Activated CD4-positive, alpha-beta T cell treated with anti-CD3 and anti-CD28 coated beads, Interleukin-2, amount 50 U/mL, for 4 hours (primary cell): ENCODE measurements around the gene SNTB2.

ENCODE experiments used
- DNase-seq, 2 experiments: peaks; one replicate each; pipeline ENCODE4 v3.0.0-alpha.2; 2020

SNTB2 gene

DNA sequence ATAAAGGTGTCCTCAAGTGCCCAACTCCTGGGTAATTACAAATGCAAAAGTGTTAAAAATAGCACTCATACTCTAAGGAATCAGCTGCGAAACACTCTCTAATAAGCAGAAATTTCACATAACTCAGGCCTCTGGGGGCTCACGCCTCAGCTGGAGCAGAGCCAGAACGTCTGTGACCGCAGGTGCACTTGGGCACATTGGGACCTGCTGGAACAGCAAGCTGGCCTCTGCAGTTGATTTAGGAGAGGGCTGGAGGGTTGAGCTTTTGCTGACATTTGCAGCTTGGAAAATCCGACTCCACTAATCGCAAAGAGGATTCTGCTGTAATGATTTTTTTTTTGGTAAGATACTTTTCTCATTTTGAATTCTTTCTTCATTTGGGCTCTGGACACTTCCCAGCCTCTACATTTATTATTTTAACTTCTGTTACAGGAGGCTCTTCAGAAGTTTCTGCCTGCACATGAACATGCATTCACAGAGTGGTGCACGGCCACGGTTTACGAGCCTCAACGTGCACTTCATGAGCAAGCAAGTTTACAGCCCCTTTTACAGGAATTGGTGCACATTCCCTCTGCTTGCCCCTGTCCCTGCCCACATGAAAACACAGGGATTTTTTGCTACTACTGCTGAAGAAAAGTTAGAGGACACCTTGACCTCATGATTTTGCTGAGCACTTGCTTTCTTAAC, 4.1 kb upstream of the SNTB2 start:
- DNase-seq: no peak

DNA sequence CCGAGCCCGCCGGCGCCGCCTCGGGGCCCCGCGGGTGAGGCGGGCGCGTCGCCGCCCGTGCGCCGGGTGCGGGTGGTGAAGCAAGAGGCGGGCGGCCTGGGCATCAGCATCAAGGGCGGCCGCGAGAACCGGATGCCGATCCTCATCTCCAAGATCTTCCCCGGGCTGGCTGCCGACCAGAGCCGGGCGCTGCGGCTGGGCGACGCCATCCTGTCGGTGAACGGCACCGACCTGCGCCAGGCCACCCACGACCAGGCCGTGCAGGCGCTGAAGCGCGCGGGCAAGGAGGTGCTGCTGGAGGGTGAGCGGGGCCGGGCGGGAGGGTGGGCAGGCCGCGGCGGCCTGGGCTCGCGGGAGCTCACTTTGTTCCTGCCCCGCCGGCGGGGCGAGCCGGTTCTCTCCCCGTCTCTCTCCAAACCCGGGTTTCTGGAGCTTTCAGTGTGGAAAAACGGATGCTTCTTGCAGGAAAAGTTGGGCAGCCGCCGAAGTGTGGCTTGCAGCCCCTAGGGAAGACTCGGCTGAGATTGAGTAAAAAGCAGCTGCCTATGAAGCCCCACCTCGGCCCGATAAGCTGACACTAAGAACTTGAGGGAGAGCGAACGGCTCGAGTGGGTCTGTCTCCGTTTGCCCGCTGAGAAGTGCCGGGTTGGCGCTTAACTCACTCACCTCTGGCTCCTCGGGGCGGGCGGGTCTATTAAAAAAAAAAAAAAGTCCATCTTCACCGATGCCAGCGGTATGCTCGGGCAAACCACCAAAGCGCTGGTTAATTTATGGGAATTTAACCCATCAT, 677 bp downstream of the SNTB2 start:
- peak; percentile 20 to 29 for DNase-seq

DNA sequence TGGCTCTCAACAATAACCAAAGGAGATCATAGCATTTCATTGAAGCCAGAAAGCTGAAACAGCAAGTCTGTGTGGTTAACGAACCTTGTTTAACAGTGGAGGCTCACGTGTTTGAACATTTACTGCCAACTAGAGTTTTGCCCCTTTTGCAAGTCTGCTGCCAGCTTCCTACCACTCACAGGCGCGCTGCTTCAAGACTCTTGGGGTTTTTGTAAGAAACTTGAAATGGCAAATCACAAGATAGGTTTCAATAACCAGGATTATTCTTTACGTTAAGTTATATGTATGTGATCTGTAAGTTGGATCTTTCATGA, 1.2 kb downstream of the SNTB2 start:
- peak; percentile 9 to 10 for DNase-seq

DNA sequence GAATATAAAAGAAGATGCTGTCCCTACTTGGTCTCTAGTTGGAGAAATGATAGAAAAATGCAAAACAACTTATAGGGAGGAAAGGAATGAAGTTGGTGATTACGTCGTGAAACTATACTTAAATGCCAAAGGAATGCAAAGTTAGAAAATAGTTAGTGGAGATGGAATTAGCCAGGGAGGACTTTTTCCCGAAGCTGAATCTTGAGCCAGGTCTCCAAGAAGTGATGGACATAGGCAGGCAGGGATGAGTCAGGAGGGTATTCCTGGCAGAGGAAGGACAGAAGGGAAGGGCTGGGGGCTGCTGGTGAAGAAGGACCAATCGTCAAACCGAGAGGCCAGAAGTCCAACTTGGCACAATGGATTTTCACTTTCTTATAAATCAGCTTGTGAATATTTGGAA, 1.8 kb downstream of the SNTB2 start:
- DNase-seq: no peak

DNA sequence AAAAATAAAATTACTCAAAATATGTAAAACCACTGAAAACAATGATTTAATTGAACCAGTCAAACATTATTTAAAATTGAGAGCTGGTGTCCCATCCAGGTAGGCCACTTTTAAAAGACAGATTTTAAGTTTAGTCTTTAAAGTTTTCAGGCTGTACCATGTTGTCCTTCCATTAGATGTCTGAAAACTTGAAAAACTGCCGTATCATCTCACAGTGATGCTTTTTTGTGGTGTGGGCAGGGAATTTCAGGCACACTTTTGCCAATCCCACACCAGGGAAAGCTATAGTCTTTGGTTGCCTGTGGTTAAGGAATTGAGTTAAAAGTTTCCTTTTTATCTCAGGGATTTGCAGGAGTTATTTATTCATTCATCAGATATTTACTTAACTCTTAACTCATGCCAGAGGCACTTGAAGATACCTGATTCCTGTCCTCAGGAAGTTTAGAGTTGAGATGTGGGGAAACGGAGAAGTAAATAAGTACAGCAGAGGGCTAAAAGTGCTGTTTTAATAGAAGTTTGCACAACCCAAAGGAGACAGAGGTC, 3.2 kb downstream of the SNTB2 start:
- DNase-seq: no peak

DNA sequence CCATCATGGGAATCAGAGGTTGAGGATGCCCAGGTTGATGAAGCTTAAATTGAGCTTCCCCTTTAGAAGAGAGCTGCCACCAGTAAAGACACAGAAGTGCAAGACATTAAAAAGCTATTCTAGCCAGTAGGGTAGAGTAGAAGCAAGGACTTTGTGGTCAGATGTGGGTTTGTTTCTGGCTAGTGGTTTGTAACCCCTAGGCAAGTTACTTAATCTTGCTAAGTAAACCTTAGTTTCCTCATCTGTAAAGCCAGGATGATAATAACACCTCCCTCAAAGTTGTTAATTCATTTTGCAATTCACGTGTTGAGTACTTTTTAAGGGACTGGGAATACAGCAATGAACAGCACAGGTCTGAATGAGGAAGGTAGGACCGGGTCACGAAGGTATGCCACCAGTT, 3.6 kb downstream of the SNTB2 start:
- no peak for DNase-seq

DNA sequence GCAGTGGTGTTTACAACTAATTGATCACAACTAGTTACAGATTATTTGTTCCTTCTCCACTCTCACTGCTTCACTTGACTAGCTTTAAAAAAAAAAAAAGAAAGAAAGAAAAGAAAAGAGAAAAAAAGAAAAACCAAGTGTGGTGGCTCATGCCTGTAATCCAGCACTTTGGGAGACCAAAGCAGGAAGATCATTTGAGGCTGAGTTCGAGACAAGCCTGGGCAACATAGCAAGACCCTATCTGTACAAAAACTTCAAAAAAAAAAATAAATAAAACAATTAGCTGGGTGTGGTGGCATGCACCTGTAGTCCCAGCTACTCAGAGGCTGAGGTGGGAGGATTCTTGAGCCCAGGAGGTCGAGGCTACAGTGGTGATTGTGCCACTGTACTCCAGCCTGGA, 4.2 kb downstream of the SNTB2 start:
- DNase-seq: no peak

DNA sequence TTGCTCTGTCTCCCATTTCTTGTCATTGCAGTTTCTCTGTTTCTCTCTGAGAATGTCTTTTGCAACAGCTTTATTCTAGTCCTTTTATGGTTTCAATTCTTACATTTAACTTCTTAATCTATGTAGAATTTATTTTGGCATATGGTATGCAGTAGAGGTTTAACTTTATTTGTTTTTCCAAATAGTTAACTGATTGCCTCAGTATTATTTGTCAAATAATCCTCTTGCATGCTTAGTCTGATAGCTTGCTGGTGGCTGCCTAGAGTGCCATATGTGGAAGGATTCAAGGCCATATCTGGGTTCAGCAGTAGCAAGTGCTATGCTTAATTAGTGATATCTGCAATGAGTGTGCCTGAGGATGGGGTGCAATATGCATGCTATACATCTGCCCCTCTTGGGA, 6.9 kb downstream of the SNTB2 start:
- DNase-seq: no peak

DNA sequence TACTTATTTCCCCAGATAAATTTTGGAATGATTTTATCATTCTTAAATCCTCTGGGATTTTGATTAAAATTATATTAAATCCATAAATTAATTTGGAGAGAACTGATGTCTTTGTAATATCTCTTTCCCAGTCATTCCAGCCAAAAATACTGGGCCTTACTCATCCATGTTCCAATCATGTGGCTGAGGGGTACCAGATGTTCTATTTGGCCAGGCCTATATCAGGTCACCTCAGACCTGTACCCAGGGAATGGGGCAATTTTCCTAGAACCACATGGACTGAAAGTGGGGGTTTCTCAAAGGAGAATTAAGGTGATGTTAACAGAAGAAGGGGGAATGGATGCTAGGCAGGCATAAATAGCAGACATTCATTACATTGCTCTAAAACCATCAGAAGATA, 7.5 kb downstream of the SNTB2 start:
- DNase-seq: no peak

DNA sequence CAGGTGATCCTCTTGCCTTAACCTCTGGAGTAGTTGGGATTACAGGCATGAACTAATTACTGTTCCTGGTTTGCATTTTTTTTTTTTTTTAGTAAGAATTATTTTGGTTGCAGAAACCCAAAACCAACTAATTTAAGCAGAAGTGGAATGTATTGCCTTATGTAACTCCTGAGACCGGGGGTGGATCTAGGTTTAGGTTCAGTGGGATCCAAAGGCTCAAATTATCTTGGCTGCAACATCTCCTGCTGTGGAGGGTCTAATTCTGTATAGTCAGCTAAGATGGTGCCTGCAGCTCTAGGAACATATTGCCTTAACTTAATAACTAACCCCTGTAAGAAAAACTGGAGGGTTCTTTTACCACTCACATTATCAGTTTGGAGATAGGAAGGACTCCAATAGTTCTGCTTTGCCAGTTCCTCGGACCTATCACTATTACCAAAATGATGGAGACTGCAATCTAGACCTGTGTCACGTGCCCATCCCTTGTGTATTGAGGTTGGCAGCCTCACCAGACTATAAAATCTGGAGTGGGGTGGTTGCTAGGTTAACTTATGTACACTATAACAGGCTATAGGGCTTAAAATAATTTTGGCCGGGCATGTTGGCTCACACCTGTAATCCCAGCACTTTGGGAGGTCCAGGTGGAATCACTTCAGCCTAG, 8.5 kb downstream of the SNTB2 start:
- DNase-seq: no peak

DNA sequence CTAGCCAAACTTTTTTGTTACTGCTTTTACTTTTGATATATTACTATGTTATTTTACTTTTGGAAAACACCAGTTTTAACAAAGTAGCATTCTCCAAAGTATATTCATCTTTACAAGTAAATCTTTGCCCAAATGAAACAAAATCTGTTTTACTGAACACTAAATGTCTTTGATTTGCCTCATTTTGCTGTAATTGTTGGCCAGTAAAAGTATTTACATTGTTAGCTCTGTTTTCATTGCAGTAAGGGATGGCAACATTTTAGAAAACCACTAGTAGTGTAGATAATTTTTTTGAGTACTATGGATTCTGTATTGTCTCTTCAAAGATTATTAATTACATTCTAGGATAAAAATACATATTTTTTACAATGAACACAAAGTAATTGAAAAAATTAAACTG, 10.6 kb downstream of the SNTB2 start:
- no peak for DNase-seq

DNA sequence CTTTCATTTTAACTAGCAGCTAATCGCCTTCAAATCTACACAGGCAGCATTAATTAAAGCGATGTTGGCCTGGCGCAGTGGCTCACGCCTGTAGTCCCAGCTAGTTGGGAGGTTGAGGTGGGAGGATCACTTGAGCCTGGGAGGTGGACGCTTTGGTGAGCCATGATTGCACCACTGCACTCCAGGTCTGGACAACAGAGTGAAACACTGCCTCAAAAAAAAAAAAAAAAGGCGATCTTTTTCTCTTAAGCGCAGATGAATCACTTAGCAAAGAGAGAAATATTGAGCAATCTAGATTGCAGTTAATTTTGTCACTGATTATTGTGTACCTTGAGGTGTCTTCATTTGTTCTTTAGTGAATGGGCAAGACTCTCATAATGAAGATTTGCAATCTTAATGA, 12.4 kb downstream of the SNTB2 start:
- DNase-seq: no peak

DNA sequence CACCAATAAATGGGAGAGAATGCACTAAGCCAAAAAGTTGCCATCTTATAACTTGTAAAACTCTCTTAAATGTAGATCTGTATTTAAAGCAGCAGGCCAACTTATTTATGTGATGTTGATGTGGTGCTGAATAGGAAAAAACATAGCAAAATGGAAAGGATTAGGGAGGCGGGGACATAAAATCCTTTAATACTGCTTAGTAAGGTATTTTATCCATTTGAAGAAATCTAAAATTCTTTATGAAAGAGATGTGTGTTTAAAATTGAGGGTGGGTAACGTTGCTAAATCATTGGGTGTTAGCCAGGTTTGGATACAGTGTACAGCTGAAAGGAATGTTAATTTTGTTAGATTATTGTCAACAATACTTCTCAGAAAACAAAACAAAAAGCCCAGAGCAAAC, 14.3 kb downstream of the SNTB2 start:
- no peak for DNase-seq

DNA sequence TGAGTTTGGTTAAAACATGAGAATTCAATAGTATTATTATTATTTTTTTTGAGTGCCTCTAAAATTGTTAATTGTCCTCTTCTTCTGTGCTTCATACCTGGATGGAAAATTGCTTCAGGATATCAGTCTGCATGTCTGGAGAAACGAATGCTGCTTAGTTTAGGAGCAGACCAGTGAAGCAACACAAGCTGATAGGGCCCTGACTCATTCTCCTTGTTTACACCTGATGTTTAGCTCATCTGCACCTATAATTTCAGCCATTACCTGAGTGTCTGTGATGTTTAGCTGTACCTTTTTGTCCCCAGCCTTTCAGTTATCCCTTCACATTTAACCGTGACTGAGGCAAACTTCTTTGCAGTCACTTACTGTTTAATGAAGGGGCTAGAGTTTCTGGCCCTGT, 14.8 kb downstream of the SNTB2 start:
- no peak for DNase-seq

DNA sequence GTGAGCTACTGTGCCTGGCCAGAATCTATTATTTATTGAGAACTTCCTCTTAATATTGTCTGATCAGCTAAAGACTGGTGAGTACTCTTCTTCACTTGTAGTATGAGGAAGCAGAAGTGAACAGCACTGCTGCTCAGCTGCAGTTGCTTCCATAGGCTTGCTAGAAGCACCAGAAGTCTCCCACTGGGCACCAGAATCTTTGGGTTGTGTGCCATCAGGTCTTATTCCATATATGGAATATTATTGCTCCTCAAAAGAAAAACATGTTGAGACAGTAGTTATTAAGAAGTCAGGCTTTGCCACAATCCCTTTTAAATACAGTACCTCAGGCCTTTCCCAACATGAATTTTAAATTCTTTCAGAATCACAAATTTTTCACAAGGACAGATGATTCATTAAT, 17.2 kb downstream of the SNTB2 start:
- no peak for DNase-seq

DNA sequence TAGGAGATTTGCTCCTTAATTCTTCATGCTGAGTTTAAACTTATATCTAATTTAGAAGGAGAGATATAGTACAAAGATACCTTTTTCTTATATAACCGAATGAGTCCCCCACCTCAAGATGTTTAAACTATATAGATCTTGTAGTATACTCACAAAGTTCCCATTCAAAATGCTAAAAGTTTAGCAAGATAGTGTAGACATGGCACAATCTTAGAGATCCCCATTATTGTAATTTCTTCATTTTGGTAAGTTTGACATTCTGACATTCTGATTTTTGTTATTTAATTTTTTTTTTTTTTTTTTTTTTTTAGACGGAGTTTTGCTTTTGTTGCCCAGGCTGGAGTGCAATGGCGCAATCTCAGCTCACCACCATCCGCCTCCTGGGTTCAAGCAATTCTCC, 22.8 kb downstream of the SNTB2 start:
- no peak for DNase-seq

DNA sequence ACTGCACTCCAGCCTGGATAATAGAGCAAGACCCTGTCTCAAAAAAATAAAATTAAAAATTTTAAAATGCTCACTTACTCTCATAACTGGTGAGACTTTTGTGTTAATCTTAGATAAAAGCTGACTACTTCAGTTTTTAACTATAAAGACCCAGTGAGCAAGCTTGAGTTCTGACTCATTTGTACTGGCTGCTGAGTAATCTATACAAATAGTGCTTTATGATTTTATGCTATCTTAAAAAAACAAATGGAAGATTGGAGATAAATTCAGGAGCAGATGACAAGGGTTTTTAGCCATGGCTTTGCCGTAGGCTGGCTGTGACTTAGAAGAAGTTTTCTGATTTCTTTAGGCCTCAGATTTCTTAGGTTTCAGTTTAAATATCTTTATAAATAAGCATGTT, 30.5 kb downstream of the SNTB2 start:
- DNase-seq: no peak

DNA sequence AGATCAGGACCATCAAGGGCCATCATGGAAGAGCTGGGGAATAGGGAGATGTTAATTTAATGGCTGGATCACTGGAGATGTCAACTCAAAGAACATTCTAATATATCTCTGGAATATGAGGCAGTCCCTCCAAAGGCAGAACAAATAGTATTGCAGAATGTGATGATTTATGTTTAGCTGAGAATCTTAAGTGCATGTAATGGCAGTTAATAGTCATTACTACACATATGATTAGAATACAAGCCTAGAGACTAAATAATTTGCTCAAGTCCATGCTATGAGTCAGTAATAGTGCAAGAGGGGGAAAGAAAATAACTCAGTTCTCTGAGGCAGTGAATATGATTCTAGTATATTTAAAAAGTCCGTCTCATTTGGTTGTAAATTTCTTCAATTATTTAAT, 32.3 kb downstream of the SNTB2 start:
- DNase-seq: no peak

DNA sequence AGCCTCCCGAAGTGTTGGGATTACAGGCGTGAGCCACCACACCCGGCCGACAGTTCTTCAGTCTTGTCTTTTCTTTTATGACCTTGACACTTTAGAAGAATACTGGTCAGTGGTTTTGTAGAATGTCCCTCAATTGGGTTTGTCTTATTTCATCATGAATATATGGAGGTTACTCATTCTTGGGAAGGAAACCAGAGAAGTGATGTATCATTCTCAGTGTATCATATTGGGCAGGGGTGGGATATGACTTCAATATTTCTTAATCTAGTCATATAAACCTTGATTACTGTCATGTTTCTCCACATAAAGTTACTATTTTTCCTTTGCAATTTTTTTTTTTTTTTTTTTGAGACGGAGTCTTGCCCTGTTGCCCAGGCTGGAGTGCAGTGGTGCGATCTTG, 36.9 kb downstream of the SNTB2 start:
- no peak for DNase-seq

DNA sequence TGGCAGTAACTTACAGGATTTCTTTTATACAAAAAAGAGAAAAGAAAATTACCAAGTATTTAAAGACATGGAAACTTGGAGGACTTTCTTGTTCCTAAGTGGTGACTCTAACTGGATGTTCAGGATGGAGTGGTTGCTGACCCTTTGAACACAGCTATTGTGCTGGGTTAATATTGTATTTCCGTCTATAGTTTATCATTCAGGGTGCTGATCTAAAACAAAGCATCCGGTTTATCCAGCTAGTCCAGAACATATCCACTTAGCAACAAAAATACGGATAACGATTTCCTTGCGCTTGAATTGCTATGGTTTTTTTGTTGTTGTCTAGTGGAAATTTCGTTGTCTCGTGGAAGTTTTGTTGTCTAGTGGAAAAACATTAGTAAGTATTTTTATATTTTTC, 38.2 kb downstream of the SNTB2 start:
- DNase-seq: no peak

DNA sequence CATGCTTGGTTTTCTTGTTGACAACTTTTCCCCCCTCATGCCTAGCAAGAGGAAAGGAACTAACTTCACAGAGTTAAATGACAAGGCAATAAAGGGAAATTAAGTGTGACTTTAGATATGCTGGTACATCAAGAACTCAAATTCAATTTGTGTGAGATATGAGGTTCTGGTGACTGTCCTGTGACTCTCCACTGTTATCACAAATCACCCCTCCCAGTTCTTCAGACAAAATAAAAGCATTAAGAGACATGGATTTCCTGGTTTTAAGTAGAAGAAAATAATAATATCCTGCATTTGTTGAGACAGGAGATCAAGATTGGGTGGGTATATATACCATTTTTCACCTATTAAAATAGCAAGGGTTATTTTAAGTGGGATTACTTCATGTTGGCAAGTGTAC, 46.2 kb downstream of the SNTB2 start:
- DNase-seq: no peak

DNA sequence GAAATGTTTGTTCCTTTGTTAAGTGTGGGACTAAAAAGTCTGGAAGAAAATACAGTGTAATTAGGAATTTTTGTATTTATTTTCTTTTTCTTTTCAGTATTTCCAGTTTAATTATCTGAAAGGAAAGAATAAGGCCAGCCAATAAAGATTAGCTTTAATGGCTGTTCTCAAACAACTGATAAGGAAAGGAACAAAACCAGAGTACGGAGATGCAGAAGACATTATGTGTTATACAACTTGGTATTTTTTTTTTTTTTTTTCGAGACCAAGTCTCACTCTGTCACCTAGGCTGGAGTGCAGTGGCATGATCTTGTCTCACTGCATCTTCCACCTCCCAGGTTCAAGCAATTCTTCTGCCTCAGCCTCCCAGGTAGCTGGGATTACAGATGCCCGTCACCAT, 47.5 kb downstream of the SNTB2 start:
- DNase-seq: no peak

DNA sequence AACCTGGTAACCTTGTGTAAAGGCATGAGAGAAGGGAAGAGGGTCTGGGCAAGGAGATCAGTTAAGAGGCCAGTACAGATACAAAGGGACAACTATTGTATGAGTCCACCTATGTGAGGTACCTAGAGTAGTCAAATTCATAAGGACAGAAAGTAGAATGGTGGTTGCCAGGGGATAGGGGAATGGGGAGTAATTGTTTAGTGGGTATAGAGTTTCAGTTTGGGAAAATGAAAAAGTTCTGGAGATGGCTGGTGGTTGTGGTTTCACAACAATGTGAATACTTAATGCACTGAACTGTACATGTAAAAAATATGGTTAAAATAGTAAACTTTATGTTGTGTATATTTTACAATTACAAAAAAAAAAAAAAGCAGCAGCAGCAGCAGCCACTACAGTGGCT, 49.4 kb downstream of the SNTB2 start:
- no peak for DNase-seq

DNA sequence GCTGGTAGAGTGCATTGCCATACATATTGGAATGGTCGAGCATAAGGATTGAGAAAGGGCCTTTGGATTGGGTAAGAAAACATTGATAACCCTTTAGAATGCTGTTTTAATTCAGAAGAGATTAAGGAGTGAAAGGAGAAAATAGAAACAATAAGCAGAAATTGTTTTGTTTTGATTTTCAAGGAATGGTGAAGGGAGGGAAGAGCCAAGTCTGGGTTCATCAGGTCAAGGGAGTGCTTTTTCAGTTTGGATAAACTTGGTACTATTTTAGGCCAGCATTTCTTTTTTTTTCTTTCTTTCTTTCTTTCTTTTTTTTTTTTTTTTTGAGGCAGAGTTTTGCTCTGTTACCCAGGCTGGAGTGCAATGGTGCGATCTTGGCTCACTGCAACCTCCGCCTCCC, 50.3 kb downstream of the SNTB2 start:
- no peak for DNase-seq
